Measurements from ENCODE around the gene CIBAR2.

Gene CIBAR2

GRCh38 chr16:85069171-85069570 is 43.1 kb downstream of the CIBAR2 start:
- Histone ChIP-seq H3K4me1 (ENCODE audit: control insufficient read depth, insufficient read depth, low read length) (no peaks in the 10 kb centered on the region), H3K4me3 (ENCODE audit: low read length) (no peak overlapping the region), H3K27me3 (ENCODE audit: control insufficient read depth, insufficient read depth, low read length) (no peaks in the 10 kb centered on the region), H3K9ac (ENCODE audit: low read length) (no peak overlapping the region), H3K36me3 (ENCODE audit: control insufficient read depth, insufficient read depth, low read length) (peaks cover 6% of the 10 kb centered on the region), H3K9me3 (ENCODE audit: control insufficient read depth, low read length) (no peaks in the 10 kb centered on the region)

- H3K4me1 ChIP-seq (ENCODE audit: control insufficient read depth, insufficient read depth, low read length), result no peaks in the 10 kb centered on the region
- peaks cover 6% of the 10 kb centered on the region for H3K36me3 ChIP-seq (ENCODE audit: control insufficient read depth, insufficient read depth, low read length)
- no peaks in the 10 kb centered on the region for H3K9me3 ChIP-seq (ENCODE audit: control insufficient read depth, low read length)
- H3K9ac ChIP-seq (ENCODE audit: low read length), result no peak overlapping the region
- H3K27me3 ChIP-seq (ENCODE audit: control insufficient read depth, insufficient read depth, low read length), result no peaks in the 10 kb centered on the region
- no peak overlapping the region for H3K4me3 ChIP-seq (ENCODE audit: low read length)
Measured at GRCh38 chr16:85068746-85069145, 43.5 kb downstream of the CIBAR2 start.

DNA sequence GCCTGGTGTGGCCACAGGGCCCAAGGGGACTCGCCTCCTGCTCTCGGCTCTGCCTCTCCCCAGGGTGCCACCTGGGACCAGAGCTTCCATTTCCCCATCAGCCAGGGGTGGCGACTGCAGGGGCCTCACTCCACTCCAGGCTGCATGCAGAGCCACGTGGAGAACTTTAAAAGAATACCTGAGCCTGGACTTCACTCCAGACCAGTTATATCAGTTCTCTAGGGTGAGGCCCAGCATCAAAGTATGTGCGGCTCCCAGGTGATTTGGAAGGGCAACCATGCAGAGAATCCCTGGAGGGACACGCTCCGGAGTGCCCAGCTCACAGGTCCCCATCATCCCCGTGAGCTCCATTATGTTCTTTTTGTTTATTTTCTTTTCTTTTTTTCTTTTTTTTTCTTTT is 44.8 kb downstream of the CIBAR2 start:
- Histone ChIP-seq H3K27me3 (ENCODE audit: control insufficient read depth, insufficient read depth, low read length) (no peaks in the 10 kb centered on the region), H3K36me3 (ENCODE audit: control insufficient read depth, insufficient read depth, low read length) (peaks cover 6% of the 10 kb centered on the region), H3K9ac (ENCODE audit: low read length) (no peak overlapping the region), H3K4me1 (ENCODE audit: control insufficient read depth, insufficient read depth, low read length) (no peaks in the 10 kb centered on the region), H3K9me3 (ENCODE audit: control insufficient read depth, low read length) (no peaks in the 10 kb centered on the region), H3K4me3 (ENCODE audit: low read length) (no peak overlapping the region)

DNA sequence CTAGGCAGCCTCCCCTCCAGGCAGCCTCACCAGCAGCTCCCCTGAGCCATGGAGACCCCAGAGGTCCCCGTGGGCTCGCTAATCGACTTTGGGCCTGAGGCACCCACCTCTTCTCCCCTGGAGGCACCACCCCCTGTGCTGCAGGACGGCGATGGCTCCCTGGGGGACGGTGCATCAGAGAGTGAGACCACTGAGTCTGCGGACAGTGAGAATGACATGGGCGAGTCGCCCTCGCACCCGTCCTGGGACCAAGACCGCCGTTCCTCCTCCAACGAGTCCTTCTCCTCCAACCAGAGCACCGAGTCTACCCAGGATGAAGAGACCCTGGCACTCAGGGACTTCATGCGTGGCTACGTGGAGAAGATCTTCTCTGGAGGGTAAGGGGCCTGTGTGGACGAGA is 45.2 kb downstream of the CIBAR2 start:
- Histone ChIP-seq H3K9me3 (ENCODE audit: control insufficient read depth, low read length) (no peaks in the 10 kb centered on the region), H3K27me3 (ENCODE audit: control insufficient read depth, insufficient read depth, low read length) (no peaks in the 10 kb centered on the region), H3K36me3 (ENCODE audit: control insufficient read depth, insufficient read depth, low read length) (peaks cover 6% of the 10 kb centered on the region), H3K9ac (ENCODE audit: low read length) (no peak overlapping the region), H3K4me1 (ENCODE audit: control insufficient read depth, insufficient read depth, low read length) (no peaks in the 10 kb centered on the region), H3K4me3 (ENCODE audit: low read length) (no peak overlapping the region)

- Histone ChIP-seq H3K27me3 (ENCODE audit: control insufficient read depth, insufficient read depth, low read length) (no peaks in the 10 kb centered on the region), H3K9ac (ENCODE audit: low read length) (no peak overlapping the region), H3K4me1 (ENCODE audit: control insufficient read depth, insufficient read depth, low read length) (no peaks in the 10 kb centered on the region), H3K36me3 (ENCODE audit: control insufficient read depth, insufficient read depth, low read length) (peaks cover 6% of the 10 kb centered on the region), H3K9me3 (ENCODE audit: control insufficient read depth, low read length) (no peaks in the 10 kb centered on the region), H3K4me3 (ENCODE audit: low read length) (no peak overlapping the region)
Measured at GRCh38 chr16:85066346-85066885, 45.9 kb downstream of the CIBAR2 start.

GRCh38 chr16:85065099-85065498 is 47.2 kb downstream of the CIBAR2 start:
- Histone ChIP-seq H3K4me1 (ENCODE audit: control insufficient read depth, insufficient read depth, low read length) (no peaks in the 10 kb centered on the region), H3K4me3 (ENCODE audit: low read length) (no peak overlapping the region), H3K27me3 (ENCODE audit: control insufficient read depth, insufficient read depth, low read length) (no peaks in the 10 kb centered on the region), H3K9ac (ENCODE audit: low read length) (no peak overlapping the region), H3K36me3 (ENCODE audit: control insufficient read depth, insufficient read depth, low read length) (peaks cover 6% of the 10 kb centered on the region), H3K9me3 (ENCODE audit: control insufficient read depth, low read length) (no peaks in the 10 kb centered on the region)

- no peaks in the 10 kb centered on the region for H3K27me3 ChIP-seq (ENCODE audit: control insufficient read depth, insufficient read depth, low read length)
Measured at GRCh38 chr16:85064186-85064585, 48.1 kb downstream of the CIBAR2 start.

DNA sequence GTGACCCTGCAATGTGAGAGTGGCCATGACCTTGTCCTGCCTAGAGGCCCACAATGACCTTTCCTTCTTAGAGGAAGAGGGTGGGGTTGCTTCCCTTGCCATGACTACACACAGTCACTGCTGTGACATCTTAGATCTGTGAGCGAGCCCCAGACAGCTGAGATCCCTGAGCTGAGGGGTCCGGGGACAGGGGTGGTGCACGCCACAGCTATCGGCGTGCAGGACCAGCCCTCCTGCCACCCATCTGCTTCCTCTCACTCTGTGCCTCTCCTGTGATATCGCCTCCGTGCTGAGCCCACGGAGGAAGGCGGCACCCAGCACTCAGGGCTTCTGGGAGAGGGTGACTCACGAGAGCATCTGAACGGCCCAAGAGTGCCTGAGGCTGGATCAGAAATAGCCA is 49.4 kb downstream of the CIBAR2 start:
- Histone ChIP-seq H3K36me3 (ENCODE audit: control insufficient read depth, insufficient read depth, low read length) (peaks cover 6% of the 10 kb centered on the region), H3K27me3 (ENCODE audit: control insufficient read depth, insufficient read depth, low read length) (no peaks in the 10 kb centered on the region), H3K4me3 (ENCODE audit: low read length) (no peak overlapping the region), H3K9ac (ENCODE audit: low read length) (no peak overlapping the region), H3K9me3 (ENCODE audit: control insufficient read depth, low read length) (no peaks in the 10 kb centered on the region), H3K4me1 (ENCODE audit: control insufficient read depth, insufficient read depth, low read length) (peaks cover under 1% of the 10 kb centered on the region)

More at GRCh38 chr16:85064186-85064585, 48.1 kb downstream of the CIBAR2 start:
- Histone ChIP-seq H3K9ac (ENCODE audit: low read length) (no peak overlapping the region), H3K9me3 (ENCODE audit: control insufficient read depth, low read length) (no peaks in the 10 kb centered on the region), H3K4me1 (ENCODE audit: control insufficient read depth, insufficient read depth, low read length) (no peaks in the 10 kb centered on the region), H3K36me3 (ENCODE audit: control insufficient read depth, insufficient read depth, low read length) (peaks cover 6% of the 10 kb centered on the region), H3K4me3 (ENCODE audit: low read length) (no peak overlapping the region)

- Histone ChIP-seq H3K4me3 (ENCODE audit: low read length) (no peak overlapping the region), H3K36me3 (ENCODE audit: control insufficient read depth, insufficient read depth, low read length) (peaks cover 6% of the 10 kb centered on the region), H3K9me3 (ENCODE audit: control insufficient read depth, low read length) (no peaks in the 10 kb centered on the region), H3K4me1 (ENCODE audit: control insufficient read depth, insufficient read depth, low read length) (peaks cover 6% of the 10 kb centered on the region), H3K9ac (ENCODE audit: low read length) (no peak overlapping the region), H3K27me3 (ENCODE audit: control insufficient read depth, insufficient read depth, low read length) (no peaks in the 10 kb centered on the region)
Measured at GRCh38 chr16:85062323-85062722, 49.9 kb downstream of the CIBAR2 start.

DNA sequence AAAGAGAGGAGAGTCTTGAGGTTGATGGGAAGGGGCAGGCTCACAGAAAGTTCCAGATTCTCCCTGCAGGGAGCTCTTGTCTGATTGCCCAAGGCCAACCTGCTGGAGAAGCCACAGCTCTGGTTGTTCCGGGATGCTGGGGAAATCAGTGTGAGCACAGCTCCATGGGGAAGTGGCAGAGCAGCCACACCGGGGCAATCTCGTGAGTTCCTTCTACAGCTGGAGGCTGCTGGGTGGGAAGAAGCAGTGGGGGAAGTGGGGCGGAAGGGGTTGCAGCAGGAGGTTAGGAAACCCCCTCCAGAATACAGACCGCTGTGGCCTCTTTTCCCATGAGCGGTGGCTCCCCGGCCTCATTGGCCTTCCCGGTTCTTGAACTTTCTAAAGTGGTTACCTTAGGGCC is 50.7 kb downstream of the CIBAR2 start:
- Histone ChIP-seq H3K9me3 (ENCODE audit: control insufficient read depth, low read length) (no peaks in the 10 kb centered on the region), H3K4me3 (ENCODE audit: low read length) (no peak overlapping the region), H3K4me1 (ENCODE audit: control insufficient read depth, insufficient read depth, low read length) (peaks cover 13% of the 10 kb centered on the region), H3K27me3 (ENCODE audit: control insufficient read depth, insufficient read depth, low read length) (no peaks in the 10 kb centered on the region), H3K36me3 (ENCODE audit: control insufficient read depth, insufficient read depth, low read length) (peaks cover 6% of the 10 kb centered on the region), H3K9ac (ENCODE audit: low read length) (no peak overlapping the region)

- H3K36me3 ChIP-seq (ENCODE audit: control insufficient read depth, insufficient read depth, low read length), result no peaks in the 10 kb centered on the region
- peaks cover 35% of the 10 kb centered on the region for H3K4me1 ChIP-seq (ENCODE audit: control insufficient read depth, insufficient read depth, low read length)
- no peaks in the 10 kb centered on the region for H3K27me3 ChIP-seq (ENCODE audit: control insufficient read depth, insufficient read depth, low read length)
- no peak overlapping the region for H3K4me3 ChIP-seq (ENCODE audit: low read length)
- H3K9ac ChIP-seq (ENCODE audit: low read length), result no peak overlapping the region
- no peaks in the 10 kb centered on the region for H3K9me3 ChIP-seq (ENCODE audit: control insufficient read depth, low read length)
Measured at GRCh38 chr16:85058909-85059308, 53.4 kb downstream of the CIBAR2 start.

DNA sequence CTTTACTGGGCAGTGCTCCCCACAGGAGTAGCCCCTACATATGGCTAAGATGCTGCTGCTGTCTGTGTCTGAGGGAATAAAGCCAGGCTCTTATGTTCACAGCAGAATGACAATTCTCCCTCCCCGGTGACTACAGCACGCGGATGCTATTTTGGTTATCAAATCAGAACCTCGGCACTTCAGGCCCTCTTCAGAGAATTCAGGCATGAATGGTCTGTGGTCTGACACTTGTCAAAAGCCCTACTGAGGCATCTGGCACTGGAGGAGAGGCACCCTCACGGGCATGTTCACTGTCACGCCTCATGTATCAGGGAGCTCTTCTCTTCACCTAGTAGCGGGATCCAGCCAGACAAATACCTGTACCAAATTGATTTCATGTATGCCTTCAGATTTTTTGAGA is 54.3 kb downstream of the CIBAR2 start:
- H3K9ac ChIP-seq (ENCODE audit: low read length), result no peak overlapping the region

More for the DNA sequence above, 54.3 kb downstream of the CIBAR2 start:
- Histone ChIP-seq H3K9me3 (ENCODE audit: control insufficient read depth, low read length) (no peaks in the 10 kb centered on the region), H3K27me3 (ENCODE audit: control insufficient read depth, insufficient read depth, low read length) (no peaks in the 10 kb centered on the region), H3K36me3 (ENCODE audit: control insufficient read depth, insufficient read depth, low read length) (no peaks in the 10 kb centered on the region), H3K4me3 (ENCODE audit: low read length) (no peak overlapping the region), H3K4me1 (ENCODE audit: control insufficient read depth, insufficient read depth, low read length) (peaks cover 35% of the 10 kb centered on the region)

Data from mucosa of stomach (tissue), 1 donor.